Mesenchymal stem cell (in vitro differentiated cells and primary cell): ENCODE measurements around the gene PLXNB1.
"Not testable (repeated sequence)": the region's sequence is repeated elsewhere in the genome, so short reads cannot be mapped to it uniquely, and the experiment has no call there.

ENCODE experiments used
- DNase-seq: peaks from one replicate; pipeline ENCODE4 v3.0.0-alpha.2; 2013
- H2AFZ ChIP-seq: one replicate; pipeline ENCODE4 v1.6.1; 2013; ENCODE audit warnings: low read depth, mild to moderate bottlenecking, control low read depth, inconsistent platforms, low read length, moderate library complexity
- H2AK5ac ChIP-seq: 2 replicates; pipeline ENCODE4 v1.6.1; 2013; ENCODE audit warnings: low read length, moderate library complexity, mild to moderate bottlenecking, inconsistent platforms; ENCODE audit not compliant: severe bottlenecking
- H2BK120ac ChIP-seq: one replicate; pipeline ENCODE4 v1.6.1; 2013; ENCODE audit warnings: low read depth, mild to moderate bottlenecking, inconsistent platforms, low read length, moderate library complexity
- H2BK12ac ChIP-seq, 2 experiments: one replicate each; pipeline ENCODE4 v1.6.1; 2013; ENCODE audit warnings: inconsistent platforms in 2 of 2, low read length in 2 of 2, mild to moderate bottlenecking in 2 of 2, moderate library complexity in 2 of 2, control low read depth in 1 of 2
- H2BK15ac ChIP-seq: one replicate; pipeline ENCODE4 v1.6.1; 2013; ENCODE audit warnings: mild to moderate bottlenecking, low read depth, inconsistent platforms; ENCODE audit not compliant: poor library complexity, severe bottlenecking
- H2BK5ac ChIP-seq: 2 replicates; pipeline ENCODE4 v1.6.1; 2013; ENCODE audit warnings: low read depth, mild to moderate bottlenecking, low read length, control low read depth, inconsistent platforms; ENCODE audit not compliant: poor library complexity, severe bottlenecking
- H3K14ac ChIP-seq, 2 experiments: one replicate each; pipeline ENCODE4 v1.6.1; 2013; ENCODE audit warnings: inconsistent platforms in 2 of 2, low read length in 2 of 2, control low read depth in 1 of 2, mild to moderate bottlenecking in 1 of 2, moderate library complexity in 1 of 2
- H3K18ac ChIP-seq, 2 experiments: one replicate each; pipeline ENCODE4 v1.6.1; 2013; ENCODE audit warnings: inconsistent platforms in 2 of 2, low read length in 2 of 2, control low read depth in 1 of 2, low read depth in 1 of 2, mild to moderate bottlenecking in 1 of 2
- H3K23ac ChIP-seq, 2 experiments: one replicate each; pipeline ENCODE4 v1.6.1; 2013; ENCODE audit warnings: inconsistent platforms in 2 of 2, low read length in 2 of 2, mild to moderate bottlenecking in 2 of 2, moderate library complexity in 2 of 2, control low read depth in 1 of 2
- H3K27ac ChIP-seq: 2 replicates; pipeline ENCODE4 v1.5.1; 2013; ENCODE audit warnings: mild to moderate bottlenecking, moderate library complexity, low read length, control low read depth, inconsistent platforms; ENCODE audit not compliant: poor library complexity, severe bottlenecking
- H3K27me3 ChIP-seq, 2 experiments: 2 replicates each; pipeline versions ENCODE4 v1.6.1 to v1.7.0; 2013; ENCODE audit warnings: low read length in 2 of 2, mild to moderate bottlenecking in 2 of 2, moderate library complexity in 2 of 2, control low read depth in 1 of 2, inconsistent platforms in 1 of 2; ENCODE audit not compliant: control insufficient read depth in 1 of 2, insufficient read depth in 1 of 2
- H3K36me3 ChIP-seq, 2 experiments: 2 replicates each; pipeline versions ENCODE4 v1.6.1 to v1.7.0; 2013; ENCODE audit warnings: low read length in 2 of 2, control low read depth in 1 of 2, inconsistent platforms in 1 of 2, low read depth in 1 of 2, mild to moderate bottlenecking in 1 of 2; ENCODE audit not compliant: insufficient read depth in 2 of 2, control insufficient read depth in 1 of 2
- H3K4ac ChIP-seq, 2 experiments: one replicate each; pipeline ENCODE4 v1.6.1; 2013; ENCODE audit warnings: inconsistent platforms in 2 of 2, low read length in 2 of 2, mild to moderate bottlenecking in 2 of 2, moderate library complexity in 2 of 2, control low read depth in 1 of 2, low read depth in 1 of 2
- H3K4me1 ChIP-seq: 2 replicates; pipeline ENCODE4 v1.6.1; 2013; ENCODE audit warnings: low read depth, low read length, control low read depth; ENCODE audit not compliant: control insufficient read depth, insufficient read depth
- H3K4me2 ChIP-seq: 2 replicates; pipeline ENCODE4 v1.6.1; 2013; ENCODE audit warnings: low read length, mild to moderate bottlenecking, inconsistent platforms; ENCODE audit not compliant: poor library complexity, severe bottlenecking
- H3K4me3 ChIP-seq, 2 experiments: 2 replicates each; pipeline versions ENCODE4 v1.5.1 to v1.7.0; 2013; ENCODE audit warnings: low read length in 2 of 2, mild to moderate bottlenecking in 2 of 2, control low read depth in 1 of 2, low read depth in 1 of 2; ENCODE audit not compliant: insufficient read depth in 1 of 2
- H3K79me1 ChIP-seq: replicated peaks from 2 replicates; pipeline ENCODE4 v1.6.1; 2013; ENCODE audit warnings: mild to moderate bottlenecking, control low read depth, low read length, inconsistent platforms; ENCODE audit not compliant: poor library complexity, severe bottlenecking
- H3K9ac ChIP-seq: 2 replicates; pipeline ENCODE4 v1.7.0; 2013; ENCODE audit warnings: mild to moderate bottlenecking, low read length, moderate library complexity
- H3K9me3 ChIP-seq: 2 replicates; pipeline ENCODE4 v1.7.0; 2013; ENCODE audit warnings: mild to moderate bottlenecking, low read length; ENCODE audit not compliant: control insufficient read depth
- H4K8ac ChIP-seq: one replicate; pipeline ENCODE4 v1.6.1; 2013; ENCODE audit warnings: inconsistent platforms, mild to moderate bottlenecking, low read length, moderate library complexity
- H4K91ac ChIP-seq: one replicate; pipeline ENCODE4 v1.6.1; 2013; ENCODE audit warnings: mild to moderate bottlenecking, low read length, inconsistent platforms
- whole genome bisulfite sequencing: methylation state at CpG from one replicate; pipeline ENCODE4 v1.1.7; 2013; ENCODE audit warnings: mixed read lengths; 5-methylcytosine and 5-hydroxymethylcytosine counted together

The PLXNB1 gene

DNA sequence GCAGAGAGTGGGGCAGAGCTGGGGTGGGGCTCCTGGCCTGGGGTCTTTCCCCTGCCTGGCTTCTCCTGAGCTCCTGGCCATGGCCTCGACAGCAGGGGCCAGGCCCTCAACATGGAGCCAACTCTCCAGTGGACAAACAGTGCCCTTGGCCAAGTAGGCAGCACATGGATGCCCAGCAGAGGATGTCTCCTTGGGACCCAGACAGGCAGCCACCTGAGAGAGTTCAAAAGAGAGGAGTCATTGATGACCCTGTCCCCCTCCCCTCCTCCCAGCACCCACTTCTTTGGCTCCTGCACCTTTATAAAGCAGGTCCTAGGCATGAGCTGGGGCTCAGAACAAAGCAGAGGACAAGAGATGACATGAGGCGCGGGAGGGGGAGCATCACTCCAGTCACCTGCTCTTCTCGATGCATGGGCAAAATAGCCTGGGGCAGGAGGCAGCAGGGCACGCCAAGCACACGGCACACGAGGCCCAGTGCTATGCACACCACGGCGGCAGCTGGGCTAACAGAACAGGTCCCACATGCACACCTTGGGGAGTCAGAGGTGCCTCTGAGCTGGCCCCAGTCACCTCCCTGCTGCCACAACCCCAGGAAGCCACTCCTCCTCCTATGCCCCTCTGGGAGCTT is 46.7 kb upstream of the PLXNB1 start:
- Histone ChIP-seq H2BK15ac (no peak overlapping the region), H4K91ac (no peak overlapping the region), H3K4ac (no peak overlapping the region), H3K4me2 (no peak overlapping the region), H2BK120ac (no peak overlapping the region), H3K4me3 (no peak overlapping the region), H2AK5ac (no peak overlapping the region), H2BK5ac (no peak overlapping the region), H2BK12ac (no peak overlapping the region), H3K79me1 (peaks cover 4% of the 10 kb centered on the region), H2AFZ (no peak overlapping the region), H3K27ac (no peak overlapping the region), H3K14ac (no peak overlapping the region), H3K36me3 (peaks cover 9 to 37% of the 10 kb centered on the region in 2 experiments), H3K27me3 (no peaks in the 10 kb centered on the region), H3K4me1 (peaks cover 13% of the 10 kb centered on the region), H3K23ac (peak overlapping the region in 1 of 2 experiments; percentile 10), H3K9me3 (no peaks in the 10 kb centered on the region), H4K8ac (no peak overlapping the region), H3K18ac (no peak overlapping the region), H3K9ac (no peak overlapping the region)
- no peak for DNase-seq
- 94% methylated on average over 9 of the region's 9 CpGs for WGBS

DNA sequence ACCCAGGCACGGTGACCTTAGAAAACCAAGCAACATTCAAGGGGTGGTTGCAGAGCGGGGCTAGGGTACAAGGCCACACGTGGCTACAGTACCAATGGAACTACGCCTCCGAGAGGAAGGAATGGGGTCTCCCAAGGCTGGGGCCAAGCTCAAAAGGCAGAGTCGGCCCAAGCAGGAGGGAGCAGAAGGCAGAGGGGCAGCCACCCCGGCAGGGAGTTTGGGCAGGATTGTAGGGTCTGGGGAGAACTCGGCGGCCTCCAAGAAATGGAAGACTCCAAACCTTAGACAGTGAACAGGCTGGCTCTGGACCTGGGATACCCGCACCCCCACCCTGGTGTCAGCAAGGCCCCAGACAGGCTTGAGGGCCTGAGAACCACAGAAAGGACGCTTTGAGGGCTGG is 45.3 kb upstream of the PLXNB1 start:
- Histone ChIP-seq H3K4me3 (no peak overlapping the region), H3K18ac (no peak overlapping the region), H3K36me3 (peaks cover 12 to 41% of the 10 kb centered on the region in 2 experiments), H2BK120ac (no peak overlapping the region), H3K23ac (no peak overlapping the region), H3K4ac (no peak overlapping the region), H2AFZ (no peak overlapping the region), H3K9me3 (no peaks in the 10 kb centered on the region), H3K4me1 (peaks cover 18% of the 10 kb centered on the region), H2BK12ac (peak overlapping the region in 1 of 2 experiments; percentile 42), H2AK5ac (no peak overlapping the region), H3K27ac (no peak overlapping the region), H3K14ac (no peak overlapping the region), H3K9ac (no peak overlapping the region), H3K27me3 (no peaks in the 10 kb centered on the region), H4K8ac (no peak overlapping the region), H2BK5ac (no peak overlapping the region), H3K79me1 (peaks cover 4% of the 10 kb centered on the region), H2BK15ac (no peak overlapping the region), H4K91ac (no peak overlapping the region), H3K4me2 (no peak overlapping the region)
- no peak for DNase-seq
- 81% methylated on average over 11 of the region's 11 CpGs for WGBS

GRCh38 chr3:48474619-48475018 is 44.7 kb upstream of the PLXNB1 start:
- Histone ChIP-seq H3K27ac (no peak overlapping the region), H3K23ac (no peak overlapping the region), H2BK120ac (no peak overlapping the region), H2BK12ac (no peak overlapping the region), H2BK15ac (no peak overlapping the region), H3K4me3 (no peak overlapping the region), H3K4me2 (no peak overlapping the region), H2AFZ (no peak overlapping the region), H3K18ac (no peak overlapping the region), H3K9ac (no peak overlapping the region), H2BK5ac (no peak overlapping the region), H3K79me1 (peaks cover 4% of the 10 kb centered on the region), H4K8ac (no peak overlapping the region), H3K27me3 (no peaks in the 10 kb centered on the region), H3K36me3 (peaks cover 18 to 47% of the 10 kb centered on the region in 2 experiments), H3K4ac (no peak overlapping the region), H3K14ac (no peak overlapping the region), H3K4me1 (peaks cover 20% of the 10 kb centered on the region), H3K9me3 (no peaks in the 10 kb centered on the region), H2AK5ac (no peak overlapping the region), H4K91ac (no peak overlapping the region)
- DNase-seq, result no peak
- WGBS, result 64% methylated on average over 4 of the region's 4 CpGs

DNA sequence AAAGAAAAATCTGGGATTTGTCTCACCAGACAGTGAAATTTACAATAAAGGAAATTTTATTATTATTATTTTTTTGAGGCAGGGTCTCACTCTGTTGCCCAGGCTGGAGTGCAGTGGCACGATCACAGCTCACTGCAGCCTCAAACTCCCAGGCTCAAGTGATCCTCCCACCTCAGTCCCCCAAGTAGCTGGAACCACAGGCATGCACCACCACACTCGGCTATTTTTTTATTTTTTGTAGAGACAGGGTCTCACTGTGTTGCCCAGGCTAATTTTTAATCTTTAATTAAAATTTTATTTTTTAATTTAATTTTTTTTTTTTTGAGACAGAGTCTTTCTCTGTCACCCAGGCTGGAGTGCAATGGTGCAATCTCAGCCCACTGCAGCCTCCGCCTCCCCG is 44.1 kb upstream of the PLXNB1 start:
- H3K9ac ChIP-seq, DNase-seq, H3K27ac ChIP-seq, H2BK15ac ChIP-seq, H2BK120ac ChIP-seq, H2BK5ac ChIP-seq, H4K91ac ChIP-seq, H4K8ac ChIP-seq, H3K4me3 ChIP-seq, H3K4ac ChIP-seq, H3K14ac ChIP-seq, H3K9me3 ChIP-seq, H3K79me1 ChIP-seq, H3K4me2 ChIP-seq, H2BK12ac ChIP-seq, H3K23ac ChIP-seq, H3K27me3 ChIP-seq, H2AK5ac ChIP-seq, H2AFZ ChIP-seq, H3K18ac ChIP-seq: not testable (repeated sequence)
- WGBS, result 88% methylated on average over 3 of the region's 4 CpGs
- H3K36me3 ChIP-seq, result peaks cover 20 to 50% of the 10 kb centered on the region in 2 experiments
- H3K4me1 ChIP-seq, result peaks cover 20% of the 10 kb centered on the region
